Measurements from ENCODE around the gene ANG. TPM values are rescaled to one million over a fixed set of nuclear protein-coding genes. Genes with fewer than 3 reads are reported as not detected.
"Not testable (repeated sequence)": the region's sequence is repeated elsewhere in the genome, so short reads cannot be mapped to it uniquely, and the experiment has no call there.

The ANG gene
- total RNA-seq, 1 experiment from 2014 or later = 24.7 TPM

- Histone ChIP-seq H3K9me3 (no peaks in the 10 kb centered on the region), H3K4me3 (ENCODE audit: low read depth, low read length) (no peak overlapping the region), H3K27me3 (replicated peaks; ENCODE audit: control insufficient read depth, insufficient read depth, low read length) (no peaks in the 10 kb centered on the region), H3K4me1 (no peaks in the 10 kb centered on the region), H3K36me3 (ENCODE audit: control insufficient read depth, insufficient read depth, low read length) (no peaks in the 10 kb centered on the region)
- intact Hi-C loops (cut with micrococcal nuclease; ENCODE audit: unreplicated experiment) = loop anchor here (5.0 kb wide), 1 partner anchor 102 kb away; the partner anchor contains the start of gene RNASE1
- no peak overlapping the region for H3K4me3 Mint-ChIP-seq (ENCODE audit: unreplicated experiment)
- H3K36me3 Mint-ChIP-seq (ENCODE audit: insufficient read depth, unreplicated experiment) = peaks cover 5% of the 10 kb centered on the region
- BruUV-seq (replicated peaks) = TSS peak; percentile 37
- no peak overlapping the region for H3K27ac Mint-ChIP-seq (ENCODE audit: unreplicated experiment)
- H3K27me3 Mint-ChIP-seq (ENCODE audit: insufficient read depth, unreplicated experiment) = no peaks in the 10 kb centered on the region
- ChIA-PET CTCF (interaction anchor here (0.6 to 1.5 kb wide), 2 partner anchors 137 to 156 kb away, joined by 3 to 4 read pairs; no protein-coding TSS in a partner anchor), POLR2A (no interaction called here)
- no peak for TF ChIP-seq CTCF (IDR thresholded peaks at IDR 0.05; ENCODE audit: insufficient read depth in 1 of 2, low read depth in 1 of 2, low read length in 1 of 2, severe bottlenecking in 1 of 2, unreplicated experiment in 1 of 2)
- peaks cover 7% of the 10 kb centered on the region for H3K4me1 Mint-ChIP-seq (ENCODE audit: low read depth, unreplicated experiment)
- no peaks in the 10 kb centered on the region for H3K9me3 Mint-ChIP-seq (ENCODE audit: unreplicated experiment)
- DNase-seq = no peak
Measured at GRCh38 chr14:20699931-20700330, 11.4 kb downstream of the ANG start.

DNA sequence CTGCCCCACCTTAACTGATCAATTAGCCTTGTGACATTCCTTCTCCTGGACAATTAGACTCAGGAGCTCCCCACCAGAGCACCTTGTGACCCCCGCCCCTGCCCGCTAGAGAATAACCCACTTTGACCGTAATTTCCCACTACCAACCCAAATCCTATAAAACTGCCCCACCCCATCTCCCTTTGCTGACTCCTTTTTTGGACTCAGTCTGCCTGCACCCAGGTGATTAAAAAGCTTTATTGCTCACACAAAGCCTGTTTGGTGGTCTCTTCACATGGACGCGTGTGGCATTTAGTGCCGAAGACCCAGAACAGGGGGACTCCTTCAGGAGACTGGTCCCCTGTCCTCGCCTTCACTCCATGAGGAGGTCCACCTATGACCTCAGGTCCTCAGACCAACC is 12.4 kb downstream of the ANG start:
- intact Hi-C loops (cut with micrococcal nuclease; ENCODE audit: unreplicated experiment); H3K36me3 ChIP-seq (ENCODE audit: control insufficient read depth, insufficient read depth, low read length); H3K36me3 Mint-ChIP-seq (ENCODE audit: insufficient read depth, unreplicated experiment); H3K27ac Mint-ChIP-seq (ENCODE audit: unreplicated experiment); POLR2A ChIA-PET; H3K27me3 ChIP-seq (replicated peaks; ENCODE audit: control insufficient read depth, insufficient read depth, low read length); BruUV-seq (replicated peaks); H3K9me3 ChIP-seq; H3K4me3 ChIP-seq (ENCODE audit: low read depth, low read length); H3K4me1 Mint-ChIP-seq (ENCODE audit: low read depth, unreplicated experiment); H3K9me3 Mint-ChIP-seq (ENCODE audit: unreplicated experiment); H3K4me1 ChIP-seq; H3K4me3 Mint-ChIP-seq (ENCODE audit: unreplicated experiment); DNase-seq; H3K27me3 Mint-ChIP-seq (ENCODE audit: insufficient read depth, unreplicated experiment): not testable (repeated sequence)
- CTCF ChIA-PET = interaction anchor here (0.6 kb wide), 1 partner anchor 103 kb away, joined by 3 read pairs; no protein-coding TSS in a partner anchor

DNA sequence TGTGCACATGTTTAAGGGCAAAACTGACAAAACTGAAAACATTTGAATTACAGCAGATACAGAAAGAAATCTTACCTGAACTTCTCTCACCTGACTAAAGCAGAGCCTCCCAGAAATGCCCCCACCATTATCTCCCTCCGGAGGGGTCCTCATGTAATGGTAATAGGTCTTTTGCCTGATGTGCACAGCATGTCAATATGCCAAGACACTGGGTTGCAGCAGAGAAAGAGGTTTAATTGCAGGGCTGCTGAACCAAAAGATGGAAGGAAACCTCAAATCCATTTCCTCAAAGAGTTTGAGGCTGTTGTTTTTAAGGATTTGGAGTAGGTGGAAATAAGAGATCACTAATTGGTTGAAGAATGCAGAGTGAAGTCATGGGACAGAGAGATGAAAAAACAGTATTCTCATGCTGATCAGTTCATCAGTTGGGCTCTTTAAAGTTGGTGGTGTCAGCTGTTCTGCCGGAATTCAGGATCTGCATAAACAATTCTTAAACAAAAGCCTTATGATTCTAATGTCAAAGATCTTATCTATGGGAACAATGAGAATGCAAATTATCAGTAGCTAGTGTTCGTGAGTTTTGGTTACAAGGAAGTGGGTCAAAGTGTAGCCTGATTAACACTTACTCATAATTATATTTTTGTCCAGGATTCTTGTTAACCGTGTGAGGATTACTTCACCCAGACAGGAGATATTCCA is 18.2 kb downstream of the ANG start:
- CTCF ChIA-PET = interaction anchor here (0.7 kb wide), 1 partner anchor 12 kb away, joined by 3 read pairs; no protein-coding TSS in a partner anchor
- BruUV-seq (replicated peaks) = no TSS peak
- no peaks in the 10 kb centered on the region for H3K9me3 Mint-ChIP-seq (ENCODE audit: unreplicated experiment)

More for the DNA sequence above, 18.2 kb downstream of the ANG start:
- Histone ChIP-seq H3K4me1 (peaks cover 13% of the 10 kb centered on the region), H3K27me3 (replicated peaks; ENCODE audit: control insufficient read depth, insufficient read depth, low read length) (no peaks in the 10 kb centered on the region), H3K9me3 (peaks cover 13% of the 10 kb centered on the region; the same call in 1 of the 2 replicates), H3K36me3 (ENCODE audit: control insufficient read depth, insufficient read depth, low read length) (no peaks in the 10 kb centered on the region), H3K4me3 (ENCODE audit: low read depth, low read length) (no peak overlapping the region)
- Mint-ChIP-seq H3K4me3 (ENCODE audit: unreplicated experiment) (peak overlapping the region; percentile 4), H3K27me3 (ENCODE audit: insufficient read depth, unreplicated experiment) (no peaks in the 10 kb centered on the region), H3K36me3 (ENCODE audit: insufficient read depth, unreplicated experiment) (peaks cover 5% of the 10 kb centered on the region), H3K4me1 (ENCODE audit: low read depth, unreplicated experiment) (no peaks in the 10 kb centered on the region), H3K27ac (ENCODE audit: unreplicated experiment) (peak overlapping the region; percentile 8)
- DNase-seq = no peak
- POLR2A ChIA-PET = no interaction called here
- intact Hi-C loops (cut with micrococcal nuclease; ENCODE audit: unreplicated experiment) = loop anchor here (2.0 kb wide), 1 partner anchor 14 kb away; no protein-coding TSS in a partner anchor
- no peak for TF ChIP-seq CTCF (IDR thresholded peaks at IDR 0.05; ENCODE audit: insufficient read depth in 1 of 2, low read depth in 1 of 2, low read length in 1 of 2, severe bottlenecking in 1 of 2, unreplicated experiment in 1 of 2)
